H9 (cell line): ENCODE data around the gene UBE2N. TPM values are rescaled to one million over a fixed set of nuclear protein-coding genes. Genes with fewer than 3 reads are reported as not detected.

Experiments used
- DNase-seq: peaks from one replicate; pipeline ENCODE4 v3.0.0-alpha.2; 2017
- H2AFZ ChIP-seq: one replicate; pipeline ENCODE4 v1.6.1; 2013; ENCODE audit warnings: mild to moderate bottlenecking, low read length, control low read depth, moderate library complexity
- H2AK5ac ChIP-seq: 2 replicates; pipeline ENCODE4 v1.6.1; 2013; ENCODE audit warnings: low read length, control low read depth, mixed read lengths; ENCODE audit not compliant: insufficient read length
- H2BK120ac ChIP-seq: one replicate; pipeline ENCODE4 v1.6.1; 2013; ENCODE audit warnings: low read depth, mild to moderate bottlenecking, low read length, control low read depth, inconsistent platforms; ENCODE audit not compliant: poor library complexity, severe bottlenecking
- H2BK12ac ChIP-seq: 2 replicates; pipeline ENCODE4 v1.6.1; 2013; ENCODE audit warnings: low read length, control low read depth, mixed read lengths, low read depth; ENCODE audit not compliant: insufficient read length
- H2BK15ac ChIP-seq: 2 replicates; pipeline ENCODE4 v1.6.1; 2013; ENCODE audit warnings: low read depth, low read length, control low read depth
- H2BK20ac ChIP-seq: one replicate; pipeline ENCODE4 v1.6.1; 2013; ENCODE audit warnings: low read depth, mild to moderate bottlenecking, low read length, control low read depth, inconsistent platforms; ENCODE audit not compliant: poor library complexity, severe bottlenecking
- H2BK5ac ChIP-seq: 2 replicates; pipeline ENCODE4 v1.6.1; 2013; ENCODE audit warnings: low read length, control low read depth, mixed read lengths; ENCODE audit not compliant: insufficient read length
- H3K14ac ChIP-seq: 2 replicates; pipeline ENCODE4 v1.6.1; 2013; ENCODE audit warnings: low read length, control low read depth; ENCODE audit not compliant: insufficient read depth
- H3K18ac ChIP-seq: 2 replicates; pipeline ENCODE4 v1.6.1; 2013; ENCODE audit warnings: low read depth, mild to moderate bottlenecking, mixed read lengths, low read length, control low read depth; ENCODE audit not compliant: insufficient read length
- H3K23ac ChIP-seq: 2 replicates; pipeline ENCODE4 v1.6.1; 2013; ENCODE audit warnings: low read length, control low read depth, mixed read lengths, low read depth; ENCODE audit not compliant: insufficient read length
- H3K23me2 ChIP-seq: 2 replicates; pipeline ENCODE4 v1.6.1; 2013; ENCODE audit warnings: low read depth, mild to moderate bottlenecking, mixed read lengths, low read length, control low read depth; ENCODE audit not compliant: insufficient read length, poor library complexity, severe bottlenecking
- H3K27ac ChIP-seq: 2 replicates; pipeline ENCODE4 v1.5.1; 2013; ENCODE audit warnings: low read length, control low read depth, mixed read lengths, low read depth; ENCODE audit not compliant: insufficient read length
- H3K27me3 ChIP-seq: 2 replicates; pipeline ENCODE4 v1.6.1; 2013; ENCODE audit warnings: low read length, control low read depth, inconsistent platforms; ENCODE audit not compliant: insufficient read depth
- H3K4ac ChIP-seq: 2 replicates; pipeline ENCODE4 v1.6.1; 2013; ENCODE audit warnings: low read depth, mild to moderate bottlenecking, control low read depth, inconsistent platforms, low read length, moderate library complexity
- H3K4me1 ChIP-seq: 2 replicates; pipeline ENCODE4 v1.6.1; 2013; ENCODE audit warnings: low read length, control low read depth, inconsistent platforms; ENCODE audit not compliant: insufficient read depth
- H3K4me2 ChIP-seq: 2 replicates; pipeline ENCODE4 v1.6.1; 2013; ENCODE audit warnings: low read length, control low read depth, mixed read lengths; ENCODE audit not compliant: insufficient read length, insufficient read depth
- H3K56ac ChIP-seq: 2 replicates; pipeline ENCODE4 v1.6.1; 2013; ENCODE audit warnings: low read depth, mild to moderate bottlenecking, mixed read lengths, low read length, control low read depth; ENCODE audit not compliant: insufficient read length
- H3K79me1 ChIP-seq: 2 replicates; pipeline ENCODE4 v1.6.1; 2013; ENCODE audit warnings: low read depth, mild to moderate bottlenecking, moderate library complexity, low read length, control low read depth, inconsistent platforms; ENCODE audit not compliant: insufficient read depth, poor library complexity, severe bottlenecking
- H3K79me2 ChIP-seq: 2 replicates; pipeline ENCODE4 v1.6.1; 2013; ENCODE audit warnings: low read length, control low read depth, inconsistent platforms; ENCODE audit not compliant: insufficient read depth
- H3K9ac ChIP-seq: 2 replicates; pipeline ENCODE4 v1.6.1; 2013; ENCODE audit warnings: low read length, control low read depth, mixed read lengths; ENCODE audit not compliant: insufficient read length; ENCODE audit errors: extremely low read depth
- H3K9me3 ChIP-seq: one replicate; pipeline ENCODE4 v1.6.1; 2013; ENCODE audit warnings: low read depth, low read length, inconsistent platforms; ENCODE audit not compliant: control insufficient read depth
- H3T11ph ChIP-seq: one replicate; pipeline ENCODE4 v1.6.1; 2013; ENCODE audit warnings: mild to moderate bottlenecking, low read length, control low read depth, inconsistent platforms
- H4K20me1 ChIP-seq: one replicate; pipeline ENCODE4 v1.6.1; 2013; ENCODE audit not compliant: control insufficient read depth, insufficient read length, insufficient read depth
- H4K5ac ChIP-seq: 2 replicates; pipeline ENCODE4 v1.6.1; 2013; ENCODE audit warnings: low read depth, mild to moderate bottlenecking, mixed read lengths, low read length, control low read depth; ENCODE audit not compliant: insufficient read length
- H4K8ac ChIP-seq: replicated peaks from 2 replicates; pipeline ENCODE4 v1.6.1; 2013; ENCODE audit warnings: low read length, control low read depth, mixed read lengths, low read depth; ENCODE audit not compliant: insufficient read length
- H4K91ac ChIP-seq: 2 replicates; pipeline ENCODE4 v1.6.1; 2013; ENCODE audit warnings: low read depth, mild to moderate bottlenecking, moderate library complexity, mixed read lengths, low read length, control low read depth; ENCODE audit not compliant: insufficient read length
- H3K27ac Mint-ChIP-seq, 3 experiments: 2 replicates in 2 of 3; 3 replicates in 1 of 3; pipeline ENCODE4 v1.8.0; 2020 to 2021; ENCODE audit warnings: mixed read lengths in 3 of 3, mild to moderate bottlenecking in 1 of 3, moderate library complexity in 1 of 3
- H3K27me3 Mint-ChIP-seq: 2 replicates; pipeline ENCODE4 v1.8.0; 2021; ENCODE audit warnings: low read depth, mild to moderate bottlenecking, moderate library complexity, mixed read lengths
- H3K36me3 Mint-ChIP-seq, 3 experiments: 2 replicates in 2 of 3; 3 replicates in 1 of 3; pipeline ENCODE4 v1.8.0; 2020 to 2021; ENCODE audit warnings: low read depth in 3 of 3, mixed read lengths in 3 of 3; ENCODE audit not compliant: insufficient read depth in 1 of 3
- H3K4me1 Mint-ChIP-seq, 2 experiments: 2 replicates each; pipeline ENCODE4 v1.8.0; 2020; ENCODE audit warnings: mixed read lengths in 2 of 2
- H3K4me3 Mint-ChIP-seq, 2 experiments: 2 replicates in 1 of 2; 3 replicates in 1 of 2; pipeline ENCODE4 v1.8.0; 2020 to 2021; ENCODE audit warnings: mild to moderate bottlenecking in 2 of 2, mixed read lengths in 2 of 2, moderate library complexity in 1 of 2
- H3K9me3 Mint-ChIP-seq, 2 experiments: 2 replicates in 1 of 2; 3 replicates in 1 of 2; pipeline ENCODE4 v1.8.0; 2020; ENCODE audit warnings: mild to moderate bottlenecking in 2 of 2, mixed read lengths in 2 of 2, moderate library complexity in 1 of 2
- CTCF ChIP-seq: fragments of 200-600 bp; sonication (generic); conservative IDR thresholded peaks from 3 replicates; pipeline ENCODE4 v1.8.0; 2021; ENCODE audit warnings: antibody characterized with exemption, mild to moderate bottlenecking
- WGBS: extraction: QIAGEN DNeasy Blood & Tissue Kit; methylation state at CpG from one replicate; pipeline ENCODE4 v1.1.7; 2013; ENCODE audit warnings: missing lambda C conversion rate, low lambda C conversion rate, mixed read lengths; ENCODE audit not compliant: insufficient read length; ENCODE audit errors: extremely low coverage; 5-methylcytosine and 5-hydroxymethylcytosine counted together
- total RNA-seq: library from RNA; stranded (reverse); gene quantifications from 2 replicates; pipeline ENCODE4 v1.2.1, GENCODE V29; 2021

Gene UBE2N
- total RNA-seq, 1 experiment from 2014 or later, result 192 TPM

DNA sequence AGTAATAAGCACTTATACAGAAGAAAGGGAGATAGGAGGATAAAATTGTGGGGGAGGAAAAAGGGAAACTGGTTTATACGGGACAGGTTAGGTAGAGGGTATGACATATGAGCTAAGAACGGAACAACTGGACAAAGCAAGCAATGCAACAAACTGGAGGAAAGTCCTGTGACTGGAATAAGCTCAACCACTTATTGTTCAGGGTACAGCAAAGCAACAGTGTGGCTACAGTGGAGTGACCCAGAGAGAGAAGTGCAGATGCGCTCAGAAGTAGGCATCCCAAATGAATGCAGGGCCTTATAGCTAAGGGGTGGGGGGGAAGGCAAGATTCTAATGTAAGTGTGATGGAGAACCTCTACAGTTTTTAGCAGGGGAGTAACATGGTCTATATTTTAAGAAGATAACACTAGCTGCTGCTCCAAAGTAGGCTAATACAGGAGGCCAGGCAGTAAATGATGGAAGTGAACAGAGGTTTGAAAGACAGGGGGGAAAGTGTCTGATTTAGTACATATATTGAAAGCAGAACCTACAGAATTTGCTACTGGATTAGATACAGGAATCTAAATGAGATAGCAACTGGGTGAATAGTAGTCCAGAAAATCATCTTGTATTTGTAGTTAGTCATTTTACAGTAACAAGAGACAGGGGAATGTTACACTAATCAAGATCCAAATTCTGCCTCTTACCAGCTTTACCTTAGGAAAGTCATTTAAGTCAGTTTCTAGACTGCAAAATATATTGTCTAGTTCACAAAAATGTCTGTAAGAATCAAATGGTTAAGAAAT is 3.3 kb downstream of the UBE2N start:
- Mint-ChIP-seq H3K36me3 (peaks cover 0 to 4% (median 3%) of the 10 kb centered on the region in 3 experiments; a peak in 2 of 7 replicates), H3K9me3 (peaks cover 0 to 4% of the 10 kb centered on the region in 2 experiments; a peak in 1 of 5 replicates), H3K4me1 (peaks cover 42% of the 10 kb centered on the region in 2 experiments), H3K4me3 (no peak overlapping the region; a peak in 1 of 5 replicates), H3K27me3 (no peaks in the 10 kb centered on the region), H3K27ac (peak overlapping the region in 1 of 3 experiments; percentile 36; a peak in 2 of 7 replicates)
- H3K9me3 ChIP-seq, result no peaks in the 10 kb centered on the region
- H3K4ac ChIP-seq, result no peak overlapping the region
- no peak overlapping the region for H3K18ac ChIP-seq
- H3K4me2 ChIP-seq, result no peak overlapping the region
- no peak overlapping the region for H2AK5ac ChIP-seq
- WGBS, result no CpG with 5 or more reads among the region's 3 CpGs
- H4K91ac ChIP-seq, result no peak overlapping the region
- H3K14ac ChIP-seq, result no peak overlapping the region
- H2BK20ac ChIP-seq, result no peak overlapping the region
- no peak overlapping the region for H2BK12ac ChIP-seq
- no peak for TF ChIP-seq CTCF
- no peak overlapping the region for H4K8ac ChIP-seq
- H4K20me1 ChIP-seq, result no peaks in the 10 kb centered on the region
- no peak overlapping the region for H2AFZ ChIP-seq
- peaks cover 5% of the 10 kb centered on the region; the same call in 1 of the 2 replicates for H3K4me1 ChIP-seq
- no peak overlapping the region for H3T11ph ChIP-seq
- H3K79me2 ChIP-seq, result peaks cover 70% of the 10 kb centered on the region
- peaks cover 13% of the 10 kb centered on the region for H3K23me2 ChIP-seq
- no peaks in the 10 kb centered on the region for H3K27me3 ChIP-seq
- no peak overlapping the region for H3K23ac ChIP-seq
- no peak overlapping the region for H3K56ac ChIP-seq
- H3K79me1 ChIP-seq, result no peaks in the 10 kb centered on the region
- H2BK5ac ChIP-seq, result no peak overlapping the region
- no peak overlapping the region for H2BK120ac ChIP-seq
- H3K9ac ChIP-seq, result no peak overlapping the region
- H2BK15ac ChIP-seq, result no peak overlapping the region
- H3K27ac ChIP-seq, result no peak overlapping the region
- no peak for DNase-seq
- no peak overlapping the region for H4K5ac ChIP-seq
